Occipital lobe (tissue), 2 donors: ENCODE measurements around the gene CDK6. TPM values are rescaled to one million over a fixed set of nuclear protein-coding genes. Genes with fewer than 3 reads are reported as not detected.

Experiments
- DNase-seq: peaks from one replicate; lab custom pipeline; 2025; lab: John Stamatoyannopoulos, UW
- total RNA-seq: library from RNA; depleted of rRNA; stranded (reverse); fragments of >200 nt; gene quantifications from one replicate; pipeline ENCODE4 v1.2.3, GENCODE V29; 2014

CDK6 gene
- total RNA-seq, 1 donor from 2014 or later = 11.1 TPM

GRCh38 chr7:92827464-92828120, 8.8 kb downstream of the CDK6 start:
- DNase-seq = no peak

GRCh38 chr7:92826258-92826938, 10.0 kb downstream of the CDK6 start:
- DNase-seq = no peak

GRCh38 chr7:92824901-92825480, 11.4 kb downstream of the CDK6 start:
- DNase-seq = no peak

GRCh38 chr7:92824450-92824849, 11.9 kb downstream of the CDK6 start:
- DNase-seq = no peak

- DNase-seq = no peak
Observed at GRCh38 chr7:92823042-92823441, 13.3 kb downstream of the CDK6 start.

GRCh38 chr7:92820191-92820590, 16.2 kb downstream of the CDK6 start:
- DNase-seq = no peak

GRCh38 chr7:92817398-92817797, 19.0 kb downstream of the CDK6 start:
- no peak for DNase-seq

GRCh38 chr7:92815412-92815811, 21.0 kb downstream of the CDK6 start:
- no peak for DNase-seq

GRCh38 chr7:92813390-92814024, 22.9 kb downstream of the CDK6 start:
- DNase-seq = no peak

- no peak for DNase-seq
Observed at GRCh38 chr7:92811158-92811557, 25.2 kb downstream of the CDK6 start.

GRCh38 chr7:92809760-92810573, 26.4 kb downstream of the CDK6 start:
- no peak for DNase-seq

GRCh38 chr7:92809397-92809759, 27.0 kb downstream of the CDK6 start:
- no peak for DNase-seq

- no peak for DNase-seq
Observed at GRCh38 chr7:92808635-92809034, 27.7 kb downstream of the CDK6 start.

GRCh38 chr7:92808006-92808405, 28.4 kb downstream of the CDK6 start:
- DNase-seq = no peak

GRCh38 chr7:92806496-92806895, 29.9 kb downstream of the CDK6 start:
- no peak for DNase-seq

- no peak for DNase-seq
Observed at GRCh38 chr7:92802406-92802805, 34.0 kb downstream of the CDK6 start.

- no peak for DNase-seq
Observed at GRCh38 chr7:92799446-92800211, 36.7 kb downstream of the CDK6 start.

GRCh38 chr7:92798517-92799249, 37.7 kb downstream of the CDK6 start:
- DNase-seq = no peak

- no peak for DNase-seq
Observed at GRCh38 chr7:92797693-92798092, 38.7 kb downstream of the CDK6 start.

GRCh38 chr7:92797284-92797683, 39.1 kb downstream of the CDK6 start:
- no peak for DNase-seq
